RPMI8226 (cell line): ENCODE results near the gene TBC1D5.

Source experiments
- DNase-seq: peaks from one replicate; pipeline ENCODE4 v3.0.0-alpha.2; 2015

Gene TBC1D5

DNA sequence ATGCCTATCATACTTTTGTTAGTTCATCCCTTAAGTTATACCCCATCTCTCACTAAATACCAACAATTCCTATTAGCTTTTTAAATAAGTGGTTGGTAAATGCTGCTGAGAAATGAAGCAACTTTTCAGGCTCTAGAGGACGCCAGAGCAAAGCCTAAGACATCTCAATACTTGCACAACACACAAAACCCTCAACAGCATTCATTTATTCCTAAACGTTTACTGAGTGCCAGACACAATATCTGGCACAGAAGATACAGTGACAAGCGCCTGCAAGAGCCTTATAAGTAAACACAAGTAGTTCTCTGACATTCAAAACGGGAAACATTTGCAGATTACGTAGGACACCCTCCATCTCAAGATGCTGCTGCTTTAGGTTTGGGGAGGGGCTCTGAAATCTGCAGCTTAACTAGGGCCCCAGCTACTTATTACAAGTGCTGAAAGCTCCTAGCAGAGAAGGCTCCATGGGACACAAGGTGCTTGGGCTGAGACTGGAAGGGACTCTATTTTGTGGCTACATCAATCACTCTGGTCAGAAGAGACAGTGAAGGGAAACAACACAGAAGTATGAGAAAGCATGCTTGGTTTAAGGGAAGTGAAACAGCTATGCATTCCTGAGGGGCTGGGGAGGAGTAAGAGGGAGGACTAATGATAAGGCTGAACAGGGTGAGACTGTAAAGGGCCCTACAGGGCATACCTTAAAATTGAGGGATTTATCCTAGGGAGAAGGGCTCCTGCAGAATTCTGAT, 546.4 kb downstream of the TBC1D5 start:
- peak; percentile 49 for DNase-seq

GRCh38 chr3:17195192-17195611, 547.2 kb downstream of the TBC1D5 start:
- peak; percentile 44 for DNase-seq

- no peak for DNase-seq
Measured at GRCh38 chr3:17194116-17194515, 548.3 kb downstream of the TBC1D5 start.

- no peak for DNase-seq
Measured at GRCh38 chr3:17192995-17193394, 549.4 kb downstream of the TBC1D5 start.

GRCh38 chr3:17190353-17191078, 551.9 kb downstream of the TBC1D5 start:
- no peak for DNase-seq

GRCh38 chr3:17188378-17188777, 554.1 kb downstream of the TBC1D5 start:
- DNase-seq: no peak

GRCh38 chr3:17187589-17188184, 554.7 kb downstream of the TBC1D5 start:
- DNase-seq: no peak

GRCh38 chr3:17183951-17184550, 558.4 kb downstream of the TBC1D5 start:
- DNase-seq: no peak

GRCh38 chr3:17182166-17182565, 560.3 kb downstream of the TBC1D5 start:
- DNase-seq: peak; percentile 12

- no peak for DNase-seq
Measured at GRCh38 chr3:17181413-17181907, 561.0 kb downstream of the TBC1D5 start.

GRCh38 chr3:17179381-17180205, 562.8 kb downstream of the TBC1D5 start:
- no peak for DNase-seq

GRCh38 chr3:17176757-17177156, 565.7 kb downstream of the TBC1D5 start:
- no peak for DNase-seq

- no peak for DNase-seq
Measured at GRCh38 chr3:17175187-17175807, 567.1 kb downstream of the TBC1D5 start.

DNA sequence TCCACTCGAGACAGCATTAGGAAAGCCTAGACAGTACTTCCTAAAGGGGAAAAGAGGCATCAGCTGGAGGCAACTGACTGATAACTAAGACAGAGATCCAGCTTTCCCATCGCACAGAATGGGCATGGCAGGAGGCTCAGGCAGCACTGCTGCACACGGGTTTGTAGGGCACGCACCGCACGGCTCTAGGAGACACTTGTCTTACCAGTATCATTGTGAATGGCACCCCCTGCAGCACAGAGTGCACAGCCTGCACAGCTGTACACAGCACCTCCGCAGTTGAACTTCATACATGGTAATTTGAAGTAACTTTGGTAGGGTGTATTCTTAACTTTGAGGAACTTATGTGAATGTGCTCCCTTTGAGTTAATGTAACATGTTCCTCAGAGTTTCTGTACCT, 576.1 kb downstream of the TBC1D5 start:
- no peak for DNase-seq

- DNase-seq: no peak
Measured at GRCh38 chr3:17162116-17162515, 580.3 kb downstream of the TBC1D5 start.

DNA sequence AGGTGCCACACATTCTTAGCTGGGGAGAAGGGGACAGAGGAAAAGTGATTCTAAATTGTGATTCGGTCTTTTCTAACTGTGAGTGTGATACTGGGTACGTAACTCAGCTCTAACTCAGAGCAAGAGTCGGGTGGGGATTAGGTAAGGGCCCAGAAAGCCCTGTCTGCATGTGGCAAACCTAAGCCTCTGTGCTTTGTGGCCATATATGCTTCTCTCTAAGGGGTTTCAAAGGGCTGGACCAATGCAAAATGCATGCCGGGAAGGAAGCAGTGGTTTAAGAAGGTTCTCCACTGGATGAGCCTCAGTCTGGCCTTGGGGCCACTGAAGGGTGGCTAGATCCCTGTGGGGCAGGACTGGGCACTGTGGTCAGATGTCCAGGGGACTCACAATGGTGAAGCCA, 581.8 kb downstream of the TBC1D5 start:
- DNase-seq: no peak

- no peak for DNase-seq
Measured at GRCh38 chr3:17158941-17159682, 583.3 kb downstream of the TBC1D5 start.

- no peak for DNase-seq
Measured at GRCh38 chr3:17157713-17158112, 584.7 kb downstream of the TBC1D5 start.

- no peak for DNase-seq
Measured at GRCh38 chr3:17156864-17157263, 585.6 kb downstream of the TBC1D5 start.

- DNase-seq: no peak
Measured at GRCh38 chr3:17155951-17156350, 586.5 kb downstream of the TBC1D5 start.

- no peak for DNase-seq
Measured at GRCh38 chr3:17154941-17155340, 587.5 kb downstream of the TBC1D5 start.
